ENCODE measurements around the gene COQ5.

Gene COQ5

DNA sequence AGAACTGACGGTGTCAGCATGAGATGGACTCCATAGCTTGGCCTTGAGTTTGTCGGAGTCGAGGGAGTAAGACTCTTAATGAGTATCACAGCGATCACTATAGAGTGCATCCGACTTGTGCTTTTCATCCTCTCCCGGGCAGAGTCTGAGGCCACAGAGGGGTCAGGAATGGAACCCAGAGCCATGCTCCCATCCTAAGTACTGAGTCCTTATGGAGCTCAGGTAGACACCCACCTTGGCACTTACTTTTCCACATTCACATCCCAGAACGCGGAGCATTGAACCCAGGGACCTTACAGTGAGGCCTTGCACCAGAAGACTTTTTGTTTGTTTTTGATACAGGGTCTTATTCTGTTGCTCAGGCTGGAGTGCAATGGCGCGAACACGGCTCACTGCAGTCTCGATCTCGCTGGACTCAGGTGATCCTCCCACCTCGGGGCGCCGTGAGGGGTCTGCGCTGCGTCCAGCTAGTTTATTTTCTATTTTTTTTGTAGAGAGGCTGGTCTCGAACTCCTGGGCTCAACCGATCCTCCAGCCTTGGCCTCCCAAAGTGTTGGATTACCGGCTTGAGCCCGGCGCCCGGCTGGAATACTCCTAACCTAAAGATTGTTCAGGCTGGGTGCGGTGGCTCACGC lies 58.7 kb downstream of the COQ5 start:
- Histone ChIP-seq H3K9me3 (ENCODE audit: control insufficient read depth in 2 of 2, low read length in 2 of 2) (no peaks in the 10 kb centered on the region), H3K4me3 (ENCODE audit: low read length in 2 of 2) (peak overlapping the region; percentile 85 to 94), H3K27ac (ENCODE audit: low read depth in 2 of 2, low read length in 2 of 2) (peak overlapping the region; percentile 86 to 88), H3K4me1 (ENCODE audit: control insufficient read depth in 2 of 2, insufficient read depth in 2 of 2, low read length in 2 of 2) (peaks cover 11 to 17% of the 10 kb centered on the region in 2 donors), H3K36me3 (ENCODE audit: control insufficient read depth in 2 of 2, insufficient read depth in 2 of 2, low read length in 2 of 2) (peaks cover 3 to 7% of the 10 kb centered on the region in 2 donors), H3K9ac (ENCODE audit: low read depth in 1 of 2, low read length in 2 of 2) (peak overlapping the region; percentile 66 to 93), H3K27me3 (ENCODE audit: control insufficient read depth in 2 of 2, insufficient read depth in 2 of 2, low read length in 2 of 2) (no peaks in the 10 kb centered on the region)

GRCh38 chr12:120469450-120470149 lies 59.4 kb downstream of the COQ5 start, which contains the start of gene SRSF9:
Gene SRSF9 (minus strand): TSS chr12:120469748. CDS start chr12:120469609, 139 bp downstream.
- H3K4me3 ChIP-seq (ENCODE audit: low read length in 2 of 2), result peak within 1 kb of the TSS; percentile 85 to 94
- H3K27me3 ChIP-seq (ENCODE audit: control insufficient read depth in 2 of 2, insufficient read depth in 2 of 2, low read length in 2 of 2), result no peaks in the 10 kb centered on the region
- H3K9ac ChIP-seq (ENCODE audit: low read depth in 1 of 2, low read length in 2 of 2), result peak within 1 kb of the TSS; percentile 79 to 93
- H3K9me3 ChIP-seq (ENCODE audit: control insufficient read depth in 2 of 2, low read length in 2 of 2), result no peaks in the 10 kb centered on the region
- H3K36me3 ChIP-seq (ENCODE audit: control insufficient read depth in 2 of 2, insufficient read depth in 2 of 2, low read length in 2 of 2), result peaks cover 8 to 13% of the 10 kb centered on the region in 2 donors
- H3K4me1 ChIP-seq (ENCODE audit: control insufficient read depth in 2 of 2, insufficient read depth in 2 of 2, low read length in 2 of 2), result peaks cover 11 to 17% of the 10 kb centered on the region in 2 donors
- peak within 1 kb of the TSS; percentile 86 to 88 for H3K27ac ChIP-seq (ENCODE audit: low read depth in 2 of 2, low read length in 2 of 2)

- Histone ChIP-seq H3K36me3 (ENCODE audit: control insufficient read depth in 2 of 2, insufficient read depth in 2 of 2, low read length in 2 of 2) (peaks cover 15 to 20% of the 10 kb centered on the region in 2 donors), H3K27me3 (ENCODE audit: control insufficient read depth in 2 of 2, insufficient read depth in 2 of 2, low read length in 2 of 2) (no peaks in the 10 kb centered on the region), H3K4me3 (ENCODE audit: low read length in 2 of 2) (peak overlapping the region; percentile 85 to 94), H3K27ac (ENCODE audit: low read depth in 2 of 2, low read length in 2 of 2) (peak overlapping the region; percentile 86 to 88), H3K4me1 (ENCODE audit: control insufficient read depth in 2 of 2, insufficient read depth in 2 of 2, low read length in 2 of 2) (peaks cover 11 to 17% of the 10 kb centered on the region in 2 donors), H3K9me3 (ENCODE audit: control insufficient read depth in 2 of 2, low read length in 2 of 2) (no peaks in the 10 kb centered on the region), H3K9ac (ENCODE audit: low read depth in 1 of 2, low read length in 2 of 2) (peak overlapping the region; percentile 79 to 93)
Measured at GRCh38 chr12:120468821-120469449, 60.0 kb downstream of the COQ5 start.

GRCh38 chr12:120468325-120468820 lies 60.6 kb downstream of the COQ5 start:
- Histone ChIP-seq H3K4me3 (ENCODE audit: low read length in 2 of 2) (peak overlapping the region; percentile 85 to 94), H3K9me3 (ENCODE audit: control insufficient read depth in 2 of 2, low read length in 2 of 2) (no peaks in the 10 kb centered on the region), H3K27me3 (ENCODE audit: control insufficient read depth in 2 of 2, insufficient read depth in 2 of 2, low read length in 2 of 2) (no peaks in the 10 kb centered on the region), H3K4me1 (ENCODE audit: control insufficient read depth in 2 of 2, insufficient read depth in 2 of 2, low read length in 2 of 2) (peaks cover 11 to 17% of the 10 kb centered on the region in 2 donors), H3K27ac (ENCODE audit: low read depth in 2 of 2, low read length in 2 of 2) (peak overlapping the region; percentile 86 to 88), H3K9ac (ENCODE audit: low read depth in 1 of 2, low read length in 2 of 2) (peak overlapping the region; percentile 76 to 93), H3K36me3 (ENCODE audit: control insufficient read depth in 2 of 2, insufficient read depth in 2 of 2, low read length in 2 of 2) (peaks cover 20 to 25% of the 10 kb centered on the region in 2 donors)

DNA sequence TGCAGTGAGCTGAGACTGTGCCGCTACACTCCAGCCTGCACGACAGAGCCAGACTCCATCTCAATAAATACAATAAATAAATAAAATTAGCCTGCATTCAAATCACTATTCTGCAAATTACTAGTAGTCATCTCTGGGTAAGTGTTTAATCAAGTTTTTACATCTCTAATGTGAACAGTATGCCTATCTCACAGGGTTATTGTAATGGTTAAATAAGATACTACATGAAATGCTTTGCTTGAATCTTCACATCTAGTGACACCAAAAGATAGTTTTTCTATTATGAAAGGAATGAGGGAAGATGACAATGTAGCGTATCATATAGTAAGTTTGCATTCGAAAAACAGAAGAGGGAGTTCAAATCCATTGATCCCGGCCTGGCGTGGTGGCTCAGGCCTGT lies 61.5 kb downstream of the COQ5 start:
- H3K9ac ChIP-seq (ENCODE audit: low read depth in 1 of 2, low read length in 2 of 2), result no peak overlapping the region
- no peak overlapping the region for H3K27ac ChIP-seq (ENCODE audit: low read depth in 2 of 2, low read length in 2 of 2)
- no peak overlapping the region for H3K4me3 ChIP-seq (ENCODE audit: low read length in 2 of 2)
- no peaks in the 10 kb centered on the region for H3K9me3 ChIP-seq (ENCODE audit: control insufficient read depth in 2 of 2, low read length in 2 of 2)
- peaks cover 29 to 35% of the 10 kb centered on the region in 2 donors for H3K36me3 ChIP-seq (ENCODE audit: control insufficient read depth in 2 of 2, insufficient read depth in 2 of 2, low read length in 2 of 2)
- H3K27me3 ChIP-seq (ENCODE audit: control insufficient read depth in 2 of 2, insufficient read depth in 2 of 2, low read length in 2 of 2), result no peaks in the 10 kb centered on the region
- H3K4me1 ChIP-seq (ENCODE audit: control insufficient read depth in 2 of 2, insufficient read depth in 2 of 2, low read length in 2 of 2), result peaks cover 11 to 17% of the 10 kb centered on the region in 2 donors

DNA sequence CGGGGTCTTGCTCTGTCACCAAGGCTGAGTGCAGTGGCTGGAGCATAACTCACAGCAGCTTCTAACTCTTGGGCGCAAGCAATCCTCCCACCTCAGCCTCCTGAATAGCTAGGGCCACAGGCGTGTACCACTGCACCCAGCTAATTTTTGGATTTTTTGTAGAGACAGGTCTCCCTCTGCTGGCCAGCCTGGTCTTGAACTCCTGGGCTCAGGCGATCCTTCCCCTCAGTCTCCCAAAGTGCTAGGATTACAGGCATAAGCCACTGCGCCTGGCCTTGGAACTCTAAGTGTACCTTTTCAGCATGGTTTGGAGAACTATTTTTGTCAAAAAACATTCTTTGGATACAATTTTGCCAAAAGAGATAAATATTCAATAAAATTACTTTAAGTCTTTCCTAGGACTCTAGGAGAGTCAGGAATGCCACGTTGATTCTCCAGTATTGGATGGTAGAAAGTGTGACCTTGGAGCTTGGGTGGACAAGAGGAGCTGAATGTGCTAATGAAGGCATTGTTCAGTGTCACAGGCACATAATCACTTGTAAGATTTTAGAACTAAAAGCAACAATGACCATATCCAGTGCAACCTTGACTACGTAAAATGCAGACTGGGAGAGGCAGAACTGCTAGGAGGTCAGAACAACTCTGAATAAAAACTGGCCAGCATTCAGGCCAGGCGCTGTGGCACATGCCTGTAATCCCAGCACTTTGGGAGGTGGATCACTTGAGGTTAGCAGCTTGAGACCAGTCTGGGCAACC lies 62.2 kb downstream of the COQ5 start:
- no peak overlapping the region for H3K9ac ChIP-seq (ENCODE audit: low read depth in 1 of 2, low read length in 2 of 2)
- H3K4me1 ChIP-seq (ENCODE audit: control insufficient read depth in 2 of 2, insufficient read depth in 2 of 2, low read length in 2 of 2), result peaks cover 11 to 17% of the 10 kb centered on the region in 2 donors
- no peak overlapping the region for H3K27ac ChIP-seq (ENCODE audit: low read depth in 2 of 2, low read length in 2 of 2)
- H3K36me3 ChIP-seq (ENCODE audit: control insufficient read depth in 2 of 2, insufficient read depth in 2 of 2, low read length in 2 of 2), result peaks cover 36 to 41% of the 10 kb centered on the region in 2 donors
- no peaks in the 10 kb centered on the region for H3K27me3 ChIP-seq (ENCODE audit: control insufficient read depth in 2 of 2, insufficient read depth in 2 of 2, low read length in 2 of 2)
- no peak overlapping the region for H3K4me3 ChIP-seq (ENCODE audit: low read length in 2 of 2)
- no peaks in the 10 kb centered on the region for H3K9me3 ChIP-seq (ENCODE audit: control insufficient read depth in 2 of 2, low read length in 2 of 2)

DNA sequence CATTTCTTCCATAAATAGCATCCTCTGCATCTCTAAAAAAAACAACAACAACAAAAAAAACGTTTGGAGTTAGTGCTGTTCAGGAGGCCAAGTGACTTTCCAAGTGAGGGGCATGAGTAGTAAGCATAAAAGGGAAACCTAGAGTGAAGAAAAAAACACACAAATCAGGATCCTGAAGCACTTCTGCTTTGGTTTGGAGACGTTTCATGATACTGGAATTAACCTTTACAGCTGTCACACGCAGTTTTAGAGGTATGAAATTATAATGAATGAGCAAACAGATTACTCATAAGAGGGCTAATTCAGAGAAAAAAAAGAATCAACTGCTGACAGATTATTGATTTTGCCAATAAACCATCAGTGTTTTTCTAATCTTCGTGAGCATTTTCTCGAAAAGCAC lies 63.2 kb downstream of the COQ5 start:
- no peaks in the 10 kb centered on the region for H3K9me3 ChIP-seq (ENCODE audit: control insufficient read depth in 2 of 2, low read length in 2 of 2)
- no peaks in the 10 kb centered on the region for H3K27me3 ChIP-seq (ENCODE audit: control insufficient read depth in 2 of 2, insufficient read depth in 2 of 2, low read length in 2 of 2)
- no peak overlapping the region for H3K4me3 ChIP-seq (ENCODE audit: low read length in 2 of 2)
- H3K4me1 ChIP-seq (ENCODE audit: control insufficient read depth in 2 of 2, insufficient read depth in 2 of 2, low read length in 2 of 2), result peaks cover 11 to 17% of the 10 kb centered on the region in 2 donors
- no peak overlapping the region for H3K9ac ChIP-seq (ENCODE audit: low read depth in 1 of 2, low read length in 2 of 2)
- no peak overlapping the region for H3K27ac ChIP-seq (ENCODE audit: low read depth in 2 of 2, low read length in 2 of 2)
- peaks cover 43 to 48% of the 10 kb centered on the region in 2 donors for H3K36me3 ChIP-seq (ENCODE audit: control insufficient read depth in 2 of 2, insufficient read depth in 2 of 2, low read length in 2 of 2)

GRCh38 chr12:120463712-120464111 lies 65.2 kb downstream of the COQ5 start:
- H3K4me3 ChIP-seq (ENCODE audit: low read length in 2 of 2), result no peak overlapping the region
- H3K27me3 ChIP-seq (ENCODE audit: control insufficient read depth in 2 of 2, insufficient read depth in 2 of 2, low read length in 2 of 2), result no peaks in the 10 kb centered on the region
- H3K27ac ChIP-seq (ENCODE audit: low read depth in 2 of 2, low read length in 2 of 2), result no peak overlapping the region
- peaks cover 3 to 10% of the 10 kb centered on the region in 2 donors for H3K4me1 ChIP-seq (ENCODE audit: control insufficient read depth in 2 of 2, insufficient read depth in 2 of 2, low read length in 2 of 2)
- no peak overlapping the region for H3K9ac ChIP-seq (ENCODE audit: low read depth in 1 of 2, low read length in 2 of 2)
- H3K9me3 ChIP-seq (ENCODE audit: control insufficient read depth in 2 of 2, low read length in 2 of 2), result no peaks in the 10 kb centered on the region
- peaks cover 56 to 61% of the 10 kb centered on the region in 2 donors for H3K36me3 ChIP-seq (ENCODE audit: control insufficient read depth in 2 of 2, insufficient read depth in 2 of 2, low read length in 2 of 2)

DNA sequence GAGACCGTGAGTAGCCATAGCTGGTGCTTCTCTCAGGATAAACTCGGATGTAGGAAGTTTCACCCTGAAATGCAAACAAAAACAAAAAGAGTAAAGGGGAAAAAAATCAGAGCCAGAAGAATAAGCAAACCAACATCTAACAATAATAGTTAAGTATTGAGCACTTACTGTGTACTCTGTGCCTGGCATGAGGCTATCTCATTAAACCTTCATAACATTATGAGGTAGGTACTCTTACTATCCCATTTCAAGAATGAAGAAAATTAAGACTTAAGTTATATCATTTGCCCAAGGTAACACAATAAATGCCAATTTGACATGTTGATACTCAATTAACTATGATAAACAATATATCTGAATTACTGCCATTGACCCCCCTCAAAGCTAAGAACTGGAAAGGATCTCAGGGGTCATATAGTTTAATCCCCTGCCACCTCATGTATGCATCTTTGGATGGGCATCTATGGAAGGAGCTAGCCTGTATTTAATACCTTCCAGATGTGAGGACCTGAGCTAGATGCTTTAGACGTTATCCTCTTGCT lies 66.8 kb downstream of the COQ5 start:
- peaks cover 0 to 3% of the 10 kb centered on the region in 2 donors for H3K4me1 ChIP-seq (ENCODE audit: control insufficient read depth in 2 of 2, insufficient read depth in 2 of 2, low read length in 2 of 2)

More for the DNA sequence above, 66.8 kb downstream of the COQ5 start:
- no peak overlapping the region for H3K27ac ChIP-seq (ENCODE audit: low read depth in 2 of 2, low read length in 2 of 2)
- peaks cover 62 to 73% of the 10 kb centered on the region in 2 donors for H3K36me3 ChIP-seq (ENCODE audit: control insufficient read depth in 2 of 2, insufficient read depth in 2 of 2, low read length in 2 of 2)
- H3K9ac ChIP-seq (ENCODE audit: low read depth in 1 of 2, low read length in 2 of 2), result no peak overlapping the region
- no peaks in the 10 kb centered on the region for H3K27me3 ChIP-seq (ENCODE audit: control insufficient read depth in 2 of 2, insufficient read depth in 2 of 2, low read length in 2 of 2)
- H3K9me3 ChIP-seq (ENCODE audit: control insufficient read depth in 2 of 2, low read length in 2 of 2), result no peaks in the 10 kb centered on the region
- no peak overlapping the region for H3K4me3 ChIP-seq (ENCODE audit: low read length in 2 of 2)

All from mucosa of rectum (tissue), 2 donors.